H1 (cell line): ENCODE data around the gene DOCK3. TPM values are rescaled to one million over a fixed set of nuclear protein-coding genes. Genes with fewer than 3 reads are reported as not detected.

Source experiments
- CTCF ChIA-PET: fragments of 300-600 bp; sonication (Branson Sonifier 250); formaldehyde crosslinking; loops from one replicate; lab custom pipeline; 2021; ENCODE audit not compliant: partially characterized antibody; lab: Charles Lee
- POLR2A ChIA-PET: fragments of 300-600 bp; sonication (Branson Sonifier 250); formaldehyde crosslinking; loops from one replicate; lab custom pipeline; 2021; ENCODE audit warnings: inconsistent platforms; ENCODE audit not compliant: partially characterized antibody; lab: Charles Lee
- DNase-seq, 2 experiments: peaks; one replicate each; pipeline versions ENCODE4 v3.0.0 to v3.0.0-alpha.2; 2010 to 2022; ENCODE audit warnings: low spot score in 2 of 2, low read depth in 1 of 2, mixed read lengths in 1 of 2
- FAIRE-seq: peaks from 2 replicates; lab custom pipeline; 2011; peaks lifted over from hg19 to GRCh38; lab: Jason Lieb, UNC
- H2AFZ ChIP-seq: 2 replicates; pipeline ENCODE4 v1.8.1; 2012; ENCODE audit warnings: low read length, inconsistent platforms
- H2AK5ac ChIP-seq: 2 replicates; pipeline ENCODE4 v1.6.1; 2013; ENCODE audit warnings: low read depth, low read length
- H2BK120ac ChIP-seq: replicated peaks from 2 replicates; pipeline ENCODE3; 2013; ENCODE audit warnings: low read depth, low read length, inconsistent platforms
- H2BK12ac ChIP-seq: 2 replicates; pipeline ENCODE4 v1.6.1; 2013; ENCODE audit warnings: low read depth, low read length
- H2BK15ac ChIP-seq: 2 replicates; pipeline ENCODE4 v1.6.1; 2013; ENCODE audit warnings: low read length
- H2BK20ac ChIP-seq: 2 replicates; pipeline ENCODE4 v1.6.1; 2013; ENCODE audit warnings: low read length
- H2BK5ac ChIP-seq: 2 replicates; pipeline ENCODE4 v1.6.1; 2013; ENCODE audit warnings: low read depth, low read length
- H3K14ac ChIP-seq: 2 replicates; pipeline ENCODE4 v1.6.1; 2013; ENCODE audit warnings: inconsistent platforms; ENCODE audit not compliant: insufficient read length
- H3K18ac ChIP-seq: 2 replicates; pipeline ENCODE4 v1.6.1; 2013; ENCODE audit warnings: low read length; ENCODE audit errors: extremely low read depth
- H3K23ac ChIP-seq: 2 replicates; pipeline ENCODE4 v1.6.1; 2013; ENCODE audit warnings: inconsistent platforms; ENCODE audit not compliant: insufficient read length
- H3K23me2 ChIP-seq: 2 replicates; pipeline ENCODE4 v1.6.1; 2013; ENCODE audit warnings: low read depth, low read length
- H3K27ac ChIP-seq: 2 replicates; pipeline ENCODE4 v1.6.1; 2011; ENCODE audit warnings: low read depth, low read length, inconsistent platforms
- H3K27me3 ChIP-seq, 4 experiments: replicated peaks in 1 of 4; 1 replicate in 1 of 4; 2 replicates in 3 of 4; pipeline versions ENCODE4 v1.6.1 to v1.8.1; 2011 to 2013; ENCODE audit warnings: low read length in 3 of 4, mild to moderate bottlenecking in 3 of 4, inconsistent platforms in 2 of 4, mixed read lengths in 2 of 4, moderate library complexity in 1 of 4; ENCODE audit not compliant: control insufficient read depth in 3 of 4, insufficient read depth in 3 of 4; ENCODE audit errors: extremely low read depth in 1 of 4
- H3K36me3 ChIP-seq, 4 experiments: 2 replicates each; pipeline versions ENCODE4 v1.6.1 to v1.8.1; 2011 to 2013; ENCODE audit warnings: mild to moderate bottlenecking in 4 of 4, low read length in 3 of 4, moderate library complexity in 2 of 4, control low read depth in 1 of 4, inconsistent platforms in 1 of 4; ENCODE audit not compliant: insufficient read depth in 4 of 4, control insufficient read depth in 2 of 4
- H3K4ac ChIP-seq: replicated peaks from 2 replicates; pipeline ENCODE3; 2013; ENCODE audit warnings: low read length, low read depth, mixed read lengths, inconsistent platforms; ENCODE audit not compliant: insufficient read length
- H3K4me1 ChIP-seq, 4 experiments: replicated peaks in 1 of 4; 1 replicate in 1 of 4; 2 replicates in 3 of 4; pipeline versions ENCODE4 v1.6.1 to v1.8.1; 2011 to 2013; ENCODE audit warnings: low read length in 3 of 4, inconsistent platforms in 2 of 4, mixed read lengths in 1 of 4; ENCODE audit not compliant: insufficient read depth in 4 of 4, control insufficient read depth in 3 of 4
- H3K4me2 ChIP-seq, 2 experiments: 2 replicates each; pipeline versions ENCODE4 v1.6.1 to v1.8.1; 2011 to 2013; ENCODE audit warnings: low read depth in 2 of 2, low read length in 2 of 2, control low read depth in 1 of 2, inconsistent platforms in 1 of 2, mild to moderate bottlenecking in 1 of 2; ENCODE audit not compliant: insufficient read depth in 1 of 2
- H3K4me3 ChIP-seq, 4 experiments: fragments of 200-600, 300-600 bp in 1 of 4; sonication (generic), shearing (Covaris generic), sonication (Bioruptor Twin) in 1 of 4; 2 replicates each; pipeline versions ENCODE4 v1.5.1 to v1.8.1; 2011 to 2016; ENCODE audit warnings: low read length in 4 of 4, low read depth in 3 of 4, control low read depth in 2 of 4, inconsistent platforms in 2 of 4, mild to moderate bottlenecking in 2 of 4, mixed read lengths in 1 of 4, moderate library complexity in 1 of 4; ENCODE audit not compliant: insufficient read depth in 2 of 4; ENCODE audit errors: extremely low read depth in 1 of 4
- H3K56ac ChIP-seq: replicated peaks from 2 replicates; pipeline ENCODE3; 2013; ENCODE audit warnings: low read depth, mild to moderate bottlenecking, mixed read lengths, low read length, inconsistent platforms; ENCODE audit not compliant: insufficient read length
- H3K79me1 ChIP-seq: 2 replicates; pipeline ENCODE4 v1.6.1; 2013; ENCODE audit warnings: low read depth, low read length, control low read depth
- H3K79me2 ChIP-seq, 2 experiments: 2 replicates each; pipeline versions ENCODE4 v1.6.1 to v1.8.1; 2012 to 2013; ENCODE audit warnings: low read length in 2 of 2, mild to moderate bottlenecking in 2 of 2, inconsistent platforms in 1 of 2; ENCODE audit not compliant: insufficient read depth in 2 of 2, control insufficient read depth in 1 of 2
- H3K9ac ChIP-seq, 4 experiments: replicated peaks in 1 of 4; 1 replicate in 1 of 4; 2 replicates in 3 of 4; pipeline versions ENCODE4 v1.6.1 to v1.8.1; 2011 to 2013; ENCODE audit warnings: low read depth in 3 of 4, low read length in 3 of 4, control low read depth in 2 of 4, mild to moderate bottlenecking in 2 of 4, moderate library complexity in 2 of 4, inconsistent platforms in 1 of 4; ENCODE audit errors: extremely low read depth in 1 of 4
- H3K9me3 ChIP-seq, 2 experiments: 2 replicates each; pipeline versions ENCODE4 v1.6.1 to v1.8.1; 2012 to 2013; ENCODE audit warnings: mild to moderate bottlenecking in 2 of 2, moderate library complexity in 2 of 2, control low read depth in 1 of 2, inconsistent platforms in 1 of 2, low read depth in 1 of 2, low read length in 1 of 2, mixed read lengths in 1 of 2; ENCODE audit not compliant: insufficient read depth in 2 of 2
- H4K20me1 ChIP-seq, 2 experiments: replicated peaks in 1 of 2; 2 replicates each; pipeline versions ENCODE3 to v1.8.1; 2011 to 2013; ENCODE audit warnings: inconsistent platforms in 2 of 2, low read length in 2 of 2, mild to moderate bottlenecking in 1 of 2; ENCODE audit not compliant: insufficient read depth in 2 of 2, control insufficient read depth in 1 of 2
- H4K5ac ChIP-seq: 2 replicates; pipeline ENCODE4 v1.6.1; 2013; ENCODE audit warnings: low read length, low read depth, mixed read lengths, inconsistent platforms; ENCODE audit not compliant: insufficient read length
- H4K8ac ChIP-seq: 2 replicates; pipeline ENCODE4 v1.8.0; 2013; ENCODE audit warnings: mild to moderate bottlenecking, moderate library complexity, low read length, inconsistent platforms; ENCODE audit not compliant: insufficient read depth; ENCODE audit errors: extremely low read depth
- H4K91ac ChIP-seq: replicated peaks from 2 replicates; pipeline ENCODE3; 2013; ENCODE audit warnings: low read length, mixed read lengths, inconsistent platforms; ENCODE audit not compliant: insufficient read length
- BACH1 ChIP-seq: IDR thresholded peaks from 2 replicates; pipeline ENCODE4 v1.6.1; 2012; ENCODE audit warnings: low read length, improper control_type of control experiment
- CEBPB ChIP-seq: IDR thresholded peaks from 2 replicates; pipeline ENCODE4 v1.6.1; 2012; ENCODE audit warnings: low read depth, low read length
- CREB1 ChIP-seq: IDR thresholded peaks from 2 replicates; pipeline ENCODE4 v1.6.1; 2012; ENCODE audit warnings: inconsistent platforms
- HDAC2 ChIP-seq, 2 experiments: fragments of 300-600 bp in 1 of 2; sonication (generic) in 1 of 2; IDR thresholded peaks; 2 replicates each; pipeline ENCODE4 v1.6.1; 2011 to 2012; ENCODE audit warnings: low read depth in 2 of 2, low read length in 2 of 2, mild to moderate bottlenecking in 2 of 2, moderate library complexity in 2 of 2, borderline replicate concordance in 1 of 2, inconsistent platforms in 1 of 2
- KDM4A ChIP-seq: IDR thresholded peaks from one replicate; pipeline ENCODE4 v1.7.1; 2012; ENCODE audit warnings: low read depth, mild to moderate bottlenecking, moderate library complexity, low read length, inconsistent platforms; ENCODE audit not compliant: severe bottlenecking
- MAFK ChIP-seq: IDR thresholded peaks from 2 replicates; pipeline ENCODE4 v1.6.1; 2012; ENCODE audit warnings: low read depth, mild to moderate bottlenecking, improper control_type of control experiment, low read length
- PHF8 ChIP-seq: fragments of 200-600 bp; sonication (generic); conservative IDR thresholded peaks from 2 replicates; pipeline ENCODE4 v1.7.1; 2012; ENCODE audit warnings: low read depth, mild to moderate bottlenecking, inconsistent platforms, low read length, moderate library complexity
- POLR2AphosphoS5 ChIP-seq: IDR thresholded peaks from 2 replicates; pipeline ENCODE4 v1.6.1; 2011; ENCODE audit warnings: low read depth, low read length
- POU5F1 ChIP-seq: IDR thresholded peaks from 2 replicates; pipeline ENCODE4 v1.6.1; 2011; ENCODE audit warnings: low read depth, mild to moderate bottlenecking, low read length, moderate library complexity
- RAD21 ChIP-seq, 2 experiments: IDR thresholded peaks in 1 of 2; conservative IDR thresholded peaks in 1 of 2; 2 replicates each; pipeline ENCODE4 v1.6.1; 2011; ENCODE audit warnings: low read depth in 2 of 2, low read length in 2 of 2, improper control_type of control experiment in 1 of 2, inconsistent platforms in 1 of 2, mild to moderate bottlenecking in 1 of 2, moderate library complexity in 1 of 2
- RBBP5 ChIP-seq: IDR thresholded peaks from 2 replicates; pipeline ENCODE4 v1.7.1; 2012; ENCODE audit warnings: low read depth, mild to moderate bottlenecking, inconsistent platforms, low read length, moderate library complexity, borderline replicate concordance
- RFX5 ChIP-seq: IDR thresholded peaks from 2 replicates; pipeline ENCODE4 v1.6.1; 2011; ENCODE audit warnings: low read depth, low read length, improper control_type of control experiment, borderline replicate concordance
- RNF2 ChIP-seq: fragments of 200-900, 300-1000 bp; sonication (generic); IDR thresholded peaks from 2 replicates; pipeline ENCODE4 v1.7.1; 2016; ENCODE audit warnings: borderline replicate concordance, low read depth, mild to moderate bottlenecking, antibody characterized with exemption, low read length; ENCODE audit not compliant: poor library complexity, severe bottlenecking; ENCODE audit errors: missing control alignments
- TCF12 ChIP-seq: IDR thresholded peaks from 2 replicates; pipeline ENCODE4 v1.6.1; 2011; ENCODE audit warnings: low read depth, mild to moderate bottlenecking, low read length
- WGBS, 2 experiments: shearing (Covaris generic) in 1 of 2; methylation state at CpG; one replicate each; pipeline versions ENCODE4 v1.1.6 to v1.1.7; 2013 to 2015; ENCODE audit warnings: low lambda C conversion rate in 2 of 2, mixed read lengths in 2 of 2, inconsistent platforms in 1 of 2, low coverage in 1 of 2, missing lambda C conversion rate in 1 of 2; ENCODE audit not compliant: insufficient replicate concordance in 2 of 2, insufficient coverage in 1 of 2, insufficient read length in 1 of 2; ENCODE audit errors: extremely low coverage in 1 of 2, missing lambda C conversion rate in 1 of 2; 5-methylcytosine and 5-hydroxymethylcytosine counted together
- polyA plus RNA-seq, 7 experiments: library from polyadenylated mRNA; depleted of rRNA in 3 of 7; stranded (reverse) in 5 of 7; unstranded in 2 of 7; fragments of >200 nt in 5 of 7; fragments of 200-250 nt in 2 of 7; gene quantifications; 1 replicate in 5 of 7; 2 replicates in 1 of 7; 4 replicates in 1 of 7; pipeline versions ENCODE4 v1.2.1 to v1.2.3, GENCODE V29; 2011 to 2013; ENCODE audit warnings: missing spikeins in 2 of 7, mixed read lengths in 2 of 7
- total RNA-seq: library from RNA; stranded (reverse); fragmentation: NEBNext Ultra II Directional; extraction: Animal tissue kit (Norgen Biotek cat#: 25700); gene quantifications from 2 replicates; pipeline ENCODE4 v1.2.1, GENCODE V29; 2021

The DOCK3 gene
- total and polyA plus RNA-seq, 2 of the 8 experiments (the other 6 are each of a cell fraction or from before 2014, with no cell fraction given): 2.7 to 5.0 TPM

DNA sequence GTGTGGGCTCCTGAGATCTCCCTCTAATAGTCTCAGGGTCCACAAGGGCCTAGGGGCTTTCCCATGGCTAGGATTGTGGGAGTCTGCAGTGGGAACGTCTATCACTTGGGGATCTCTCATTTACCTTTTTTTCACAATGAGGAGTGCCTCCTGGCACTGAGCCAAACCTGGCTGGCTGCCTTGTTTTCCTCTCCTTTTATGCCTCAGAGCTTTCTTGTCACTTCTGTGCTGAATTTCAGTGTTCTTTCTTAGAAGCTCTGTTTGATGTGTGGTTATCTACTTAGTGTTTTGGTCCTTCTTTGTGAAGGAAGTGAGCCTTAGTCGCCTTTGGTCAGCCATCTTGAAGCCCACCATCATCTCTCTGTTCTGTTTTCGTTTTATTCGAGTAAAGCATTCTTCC lies 33.9 kb downstream of the DOCK3 start:
- 87% methylated on average over 4 of the region's 4 CpGs; no CpG with 5 or more reads in 1 of the 2 experiments for WGBS, 2 experiments
- Histone ChIP-seq H3K4me3 (no peak overlapping the region), H2BK15ac (no peak overlapping the region), H3K23me2 (no peaks in the 10 kb centered on the region), H2AK5ac (no peak overlapping the region), H2BK120ac (no peak overlapping the region), H3K36me3 (no peaks in the 10 kb centered on the region), H3K4me2 (no peak overlapping the region), H4K8ac (no peak overlapping the region), H3K56ac (no peak overlapping the region), H3K9me3 (no peaks in the 10 kb centered on the region), H3K9ac (no peak overlapping the region), H4K91ac (no peak overlapping the region), H2AFZ (no peak overlapping the region), H3K14ac (no peak overlapping the region), H3K27me3 (no peaks in the 10 kb centered on the region), H3K4me1 (no peaks in the 10 kb centered on the region; a peak in 1 of 7 replicates), H3K27ac (no peak overlapping the region), H3K4ac (no peak overlapping the region), H3K18ac (no peak overlapping the region; the same call in 1 of the 2 replicates), H2BK5ac (no peak overlapping the region), H3K79me2 (peaks cover 0 to 47% of the 10 kb centered on the region in 2 experiments; a peak in 2 of 4 replicates), H2BK20ac (no peak overlapping the region), H4K20me1 (peaks cover 0 to 3% of the 10 kb centered on the region in 2 experiments), H2BK12ac (no peak overlapping the region), H3K79me1 (peaks cover 7% of the 10 kb centered on the region), H4K5ac (no peak overlapping the region), H3K23ac (no peak overlapping the region)
- FAIRE-seq: no peak
- ChIA-PET POLR2A (no interaction called here), CTCF (no interaction called here)
- DNase-seq: no peak
- TF ChIP-seq CREB1 (no peak), PHF8 (no peak), RAD21 (IDR thresholded peaks at IDR 0.05 in 1 of 2, conservative IDR thresholded peaks at IDR 0.05 in 1 of 2; ENCODE audit: low read depth in 2 of 2, low read length in 2 of 2) (no peak), BACH1 (no peak), MAFK (no peak), CEBPB (no peak), RNF2 (no peak), POU5F1 (no peak), RFX5 (no peak), TCF12 (no peak), KDM4A (no peak), HDAC2 (IDR thresholded peaks at IDR 0.05; ENCODE audit: borderline replicate concordance in 1 of 2, low read depth in 2 of 2, low read length in 2 of 2) (no peak), POLR2AphosphoS5 (no peak), RBBP5 (no peak)
